PFSK-1 (cell line): ENCODE data around the gene EMSY.

Experiments used
- FOXP2 ChIP-seq: optimal IDR thresholded peaks from 2 replicates; pipeline ENCODE3; 2011; ENCODE audit warnings: borderline replicate concordance, control low read depth, inconsistent platforms; ENCODE audit not compliant: insufficient read depth; ENCODE audit errors: extremely low read length, extremely low read depth
- POLR2AphosphoS5 ChIP-seq: IDR thresholded peaks from 2 replicates; pipeline ENCODE4 v1.6.1; 2012; ENCODE audit warnings: low read depth, mild to moderate bottlenecking, control low read depth, low read length, moderate library complexity
- REST ChIP-seq, 2 experiments: IDR thresholded peaks; 2 replicates each; pipeline versions ENCODE4 v1.6.1 to v1.8.0; 2011 to 2012; ENCODE audit warnings: low read depth in 2 of 2, low read length in 2 of 2, control low read depth in 1 of 2, inconsistent platforms in 1 of 2, mild to moderate bottlenecking in 1 of 2, moderate library complexity in 1 of 2; ENCODE audit not compliant: insufficient read depth in 1 of 2
- SIN3A ChIP-seq: IDR thresholded peaks from 2 replicates; pipeline ENCODE4 v1.6.1; 2012; ENCODE audit warnings: mild to moderate bottlenecking, low read length, moderate library complexity, borderline replicate concordance; ENCODE audit not compliant: insufficient read depth
- TAF1 ChIP-seq: IDR thresholded peaks from 2 replicates; pipeline ENCODE4 v1.6.1; 2012; ENCODE audit warnings: low read length, control low read depth, borderline replicate concordance; ENCODE audit not compliant: insufficient read depth

GRCh38 chr11:76513654-76514034 lies 68.8 kb downstream of the EMSY start:
- TF ChIP-seq FOXP2: no peak
- TF ChIP-seq POLR2AphosphoS5: no peak
- TF ChIP-seq SIN3A: no peak
- no peak for TF ChIP-seq TAF1
- TF ChIP-seq REST (IDR thresholded peaks at IDR 0.05; ENCODE audit: insufficient read depth in 1 of 2, low read depth in 2 of 2, low read length in 2 of 2): no peak
